Muscle of back (tissue), 13 donors: ENCODE measurements around the gene MYO5B. TPM values are rescaled to one million over a fixed set of nuclear protein-coding genes. Genes with fewer than 3 reads are reported as not detected.
"Not testable (repeated sequence)": the region's sequence is repeated elsewhere in the genome, so short reads cannot be mapped to it uniquely, and the experiment has no call there.

Experiments
- DNase-seq, 3 donors: peaks; one replicate each; pipeline versions ENCODE4 v3.0.0 to v3.0.0-alpha.2; 2013
- long read RNA-seq, 9 donors: transcript quantifications; one replicate each; lab custom pipeline, GENCODE V29; 2026
- polyA plus RNA-seq, 10 donors: library from polyadenylated mRNA; unstranded; fragments of 120-200 nt; gene quantifications; one replicate each; pipeline ENCODE4 v1.2.1, GENCODE V29; 2013; ENCODE audit not compliant: insufficient read length in 10 of 10

The MYO5B gene
- polyA plus RNA-seq = 1 to 10 TPM; 1.1 to 4.1 (median 1.7) TPM
- long read RNA-seq, donor 1 = 0 reads
- long read RNA-seq, donor 2 = 0 reads
- long read RNA-seq, donor 3 = 0 reads
- long read RNA-seq, donor 4 = 0 reads
- long read RNA-seq, donor 5 = 0 reads
- long read RNA-seq, donor 6 = 0 reads
- long read RNA-seq, donor 7 = 0 reads
- long read RNA-seq, donor 8 = 0 reads
- long read RNA-seq, donor 9 = 0 reads

DNA sequence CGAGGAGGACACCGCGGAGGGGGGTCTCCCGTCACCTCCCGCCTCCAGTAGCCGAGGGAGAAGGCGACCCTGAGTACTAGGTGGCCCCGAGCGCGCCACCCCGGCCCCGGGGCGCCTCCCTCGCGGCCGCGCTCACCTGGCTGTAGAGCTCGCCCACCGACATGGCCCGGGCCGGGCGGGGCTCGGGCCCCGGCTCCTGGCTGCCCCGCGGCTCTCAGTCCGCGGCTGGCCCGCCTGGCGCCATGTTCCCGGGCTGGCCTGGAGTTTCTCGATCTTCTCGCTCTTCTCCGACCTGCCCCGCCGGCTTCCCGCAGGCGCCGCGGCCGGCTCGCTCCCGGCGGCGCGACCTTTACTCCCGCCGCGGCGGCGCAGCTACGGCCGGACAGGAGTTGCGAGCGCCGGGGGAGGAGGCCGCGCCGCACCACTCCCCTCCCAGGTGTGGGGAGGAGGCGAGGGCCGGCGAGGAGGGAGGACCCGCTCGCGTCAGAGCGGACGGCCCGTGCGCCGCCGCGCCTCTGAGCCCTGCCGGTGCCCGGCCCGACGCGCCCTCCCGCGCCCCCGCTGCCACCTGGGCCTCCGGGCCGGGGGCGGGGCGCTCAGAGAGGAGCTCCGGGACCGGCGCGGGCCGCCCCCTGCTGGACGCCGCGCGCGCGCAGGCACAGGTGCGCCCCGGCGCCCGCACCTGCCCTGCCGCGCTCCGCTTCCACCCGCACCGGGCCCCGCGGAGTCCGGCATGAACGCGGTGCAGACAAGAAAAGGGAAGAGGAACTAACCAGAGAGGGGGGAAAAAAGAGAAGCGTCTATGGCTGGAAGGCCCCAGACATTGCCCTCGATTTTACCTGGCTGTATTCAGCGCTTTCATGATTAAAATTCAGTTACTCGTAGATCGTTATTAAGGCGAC is at the start of gene MYO5B:
TSS of gene MYO5B (minus strand) at position 517 of the 902 bp plus-strand sequence. CDS start at position 163, 354 bp downstream.
- peak in 2 of 3 donors; percentile 9 to 27 for DNase-seq

DNA sequence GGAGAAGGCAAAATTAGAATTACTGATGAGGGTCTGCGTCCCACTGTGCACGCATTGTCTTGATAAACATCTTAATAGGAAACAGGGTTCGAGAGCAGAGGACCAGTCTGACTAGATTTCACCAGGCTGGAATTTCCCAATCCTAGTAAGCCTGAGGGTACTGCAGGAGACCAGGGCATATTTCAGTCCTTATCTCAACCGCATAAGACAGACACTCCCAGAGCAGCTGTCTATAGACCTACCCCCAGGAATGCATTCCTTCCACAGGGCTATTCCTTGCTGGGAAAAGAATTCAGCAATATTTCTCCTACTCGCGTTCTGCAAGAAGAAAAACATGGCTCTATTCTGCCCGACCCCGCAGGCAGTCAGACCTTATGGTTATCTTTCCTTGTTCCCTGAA is 46.8 kb upstream of the MYO5B start:
- not testable (repeated sequence) for DNase-seq

DNA sequence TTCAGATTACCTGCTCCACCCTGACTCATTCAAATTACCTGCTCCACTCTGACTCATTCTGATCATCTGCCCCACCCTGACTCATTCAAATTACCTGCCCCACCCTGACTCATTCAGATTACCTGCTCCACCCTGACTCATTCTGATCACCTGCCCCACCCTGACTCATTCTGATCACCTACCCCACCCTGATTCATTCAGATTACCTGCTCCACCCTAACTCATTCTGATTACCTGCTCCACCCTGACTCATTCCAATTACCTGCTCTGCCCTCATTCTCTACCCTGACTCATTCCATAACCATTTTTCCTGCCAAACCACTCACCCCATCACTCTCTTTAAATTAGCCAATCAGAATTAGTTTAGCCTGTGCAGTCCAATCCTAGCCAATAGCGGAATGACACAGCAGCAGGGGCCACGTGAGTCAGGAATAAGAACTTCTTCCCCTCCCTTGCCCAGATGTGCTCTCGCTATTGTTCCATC is 45.2 kb upstream of the MYO5B start:
- no peak for DNase-seq

DNA sequence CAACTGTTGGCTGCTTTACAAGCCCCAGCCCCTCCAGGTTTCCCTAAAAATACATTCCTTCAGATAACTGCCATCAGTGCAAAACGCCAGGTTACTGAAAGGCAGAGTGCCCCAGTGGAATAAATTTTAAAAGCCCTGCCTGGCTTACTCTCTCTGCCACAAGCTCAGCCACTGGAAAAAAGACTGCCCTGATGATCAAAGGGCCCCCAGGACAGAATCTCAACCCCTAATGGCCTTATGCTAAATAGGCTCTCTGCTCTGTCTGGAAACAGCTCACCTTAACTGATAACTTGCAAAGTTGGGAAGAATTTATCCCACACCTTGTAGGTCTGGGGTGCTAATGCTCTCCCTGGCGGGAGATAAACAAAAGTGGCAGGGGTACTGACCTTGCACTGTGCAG is 37.5 kb upstream of the MYO5B start:
- no peak for DNase-seq

DNA sequence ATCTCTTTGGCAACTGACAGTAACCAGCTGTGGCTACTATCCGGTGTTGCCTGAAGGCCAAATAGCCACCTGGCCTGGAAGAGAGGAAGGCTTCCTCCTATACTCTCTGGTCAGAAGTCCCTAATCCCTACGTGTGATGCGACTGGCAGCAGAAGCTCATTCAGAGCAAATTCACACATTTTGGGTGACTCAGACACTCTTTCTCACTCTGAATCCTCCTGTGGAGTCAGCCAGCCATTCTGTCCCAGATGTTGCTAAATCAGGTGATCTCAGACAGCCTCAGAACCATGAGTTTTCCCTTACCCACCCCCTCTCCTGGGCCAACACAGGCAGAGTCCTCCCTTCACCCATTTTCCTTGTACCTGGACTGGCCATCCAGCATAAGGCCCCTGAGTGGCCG is 36.7 kb upstream of the MYO5B start:
- DNase-seq = no peak

DNA sequence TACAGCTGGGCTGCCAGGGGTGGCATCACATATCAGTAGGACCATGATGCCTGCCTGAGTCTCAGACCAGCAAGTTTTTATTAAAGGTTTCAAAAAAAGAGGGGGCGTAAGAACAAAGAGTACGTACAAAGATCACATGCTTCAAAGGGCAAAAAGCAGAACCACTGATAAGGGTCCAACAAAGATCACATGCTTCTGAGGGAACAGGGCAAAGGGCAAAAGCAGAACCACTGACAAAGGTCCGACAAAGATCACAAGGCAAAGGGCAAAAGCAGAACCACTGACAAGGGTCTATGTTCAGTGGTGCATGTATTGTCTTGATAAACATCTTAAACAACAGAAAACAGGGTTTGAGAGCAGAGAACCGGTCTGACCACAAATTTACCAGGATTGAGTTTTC is 25.3 kb upstream of the MYO5B start:
- DNase-seq = not testable (repeated sequence)

DNA sequence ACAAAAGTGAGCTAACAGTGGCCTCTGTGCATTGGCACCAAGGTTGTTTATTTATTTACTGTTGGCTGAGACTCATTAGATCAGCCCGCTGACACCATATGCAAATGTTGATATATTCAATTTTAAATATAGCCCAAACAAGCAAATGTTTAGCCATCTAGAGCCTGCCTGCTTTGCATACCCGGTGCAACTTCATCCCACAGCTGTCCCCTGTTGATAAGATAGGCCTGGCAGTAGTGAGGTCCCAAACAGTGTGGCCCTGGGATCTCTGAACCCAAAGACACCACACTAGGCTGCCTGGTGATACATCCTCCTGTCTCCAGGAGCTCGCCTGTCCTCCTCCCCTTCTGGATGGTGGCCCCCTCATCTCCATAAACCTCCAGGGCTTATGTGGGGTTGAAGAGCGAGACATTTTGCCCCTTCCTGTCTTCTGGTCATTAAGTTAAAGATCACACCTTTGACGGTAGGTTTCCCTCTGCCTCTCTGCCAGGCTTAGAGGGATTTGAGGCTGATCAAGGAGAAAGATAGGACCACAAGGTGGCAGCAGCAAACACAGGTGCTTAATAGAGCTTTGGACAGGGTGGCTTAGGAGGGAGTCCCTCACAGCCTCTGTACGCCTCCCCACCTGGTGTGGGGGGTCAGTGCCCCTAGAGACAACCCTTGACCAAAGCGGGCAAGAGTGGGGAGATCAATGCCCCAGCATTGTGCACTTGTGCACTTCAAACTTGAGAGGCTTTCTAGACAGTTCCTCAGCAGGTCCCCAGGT is 23.7 kb upstream of the MYO5B start:
- no peak for DNase-seq

DNA sequence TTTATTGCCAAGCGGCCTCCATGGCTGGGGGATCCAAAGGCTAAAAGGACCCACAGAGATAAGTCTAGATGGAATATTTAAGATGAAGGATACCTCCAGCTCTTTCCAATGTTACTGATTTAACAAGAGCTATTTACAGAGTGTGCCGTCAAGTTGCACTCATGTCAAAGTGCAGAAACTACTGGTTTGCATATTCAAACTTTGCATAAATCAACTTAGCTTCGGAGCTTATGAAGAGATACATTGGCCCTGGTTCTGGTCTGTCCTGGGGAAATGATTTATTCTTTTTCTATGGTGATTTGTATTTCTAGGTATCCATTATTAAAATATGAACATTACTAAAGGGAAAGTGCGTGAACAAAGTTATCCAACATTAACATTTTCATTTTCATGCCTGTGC is 14.4 kb upstream of the MYO5B start:
- DNase-seq = no peak

DNA sequence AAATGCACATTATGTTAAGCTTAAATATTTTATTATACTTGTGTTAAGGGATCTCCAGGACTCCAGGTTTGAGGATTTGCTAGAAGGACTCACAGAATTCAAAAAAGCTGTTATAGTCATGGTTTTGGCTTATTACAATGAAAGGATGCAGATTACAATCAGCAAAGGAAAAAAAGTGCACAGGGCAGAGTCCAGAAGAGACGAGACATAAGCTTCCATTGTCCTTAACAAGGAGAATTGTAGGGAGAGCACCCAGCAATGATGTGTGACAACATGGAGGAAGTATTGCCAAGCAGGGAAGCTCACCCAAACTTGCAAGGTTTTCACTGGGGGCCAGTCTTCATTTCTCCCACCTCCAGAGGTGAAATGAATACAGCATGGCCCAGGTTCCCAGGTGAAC is 12.8 kb upstream of the MYO5B start:
- no peak for DNase-seq

DNA sequence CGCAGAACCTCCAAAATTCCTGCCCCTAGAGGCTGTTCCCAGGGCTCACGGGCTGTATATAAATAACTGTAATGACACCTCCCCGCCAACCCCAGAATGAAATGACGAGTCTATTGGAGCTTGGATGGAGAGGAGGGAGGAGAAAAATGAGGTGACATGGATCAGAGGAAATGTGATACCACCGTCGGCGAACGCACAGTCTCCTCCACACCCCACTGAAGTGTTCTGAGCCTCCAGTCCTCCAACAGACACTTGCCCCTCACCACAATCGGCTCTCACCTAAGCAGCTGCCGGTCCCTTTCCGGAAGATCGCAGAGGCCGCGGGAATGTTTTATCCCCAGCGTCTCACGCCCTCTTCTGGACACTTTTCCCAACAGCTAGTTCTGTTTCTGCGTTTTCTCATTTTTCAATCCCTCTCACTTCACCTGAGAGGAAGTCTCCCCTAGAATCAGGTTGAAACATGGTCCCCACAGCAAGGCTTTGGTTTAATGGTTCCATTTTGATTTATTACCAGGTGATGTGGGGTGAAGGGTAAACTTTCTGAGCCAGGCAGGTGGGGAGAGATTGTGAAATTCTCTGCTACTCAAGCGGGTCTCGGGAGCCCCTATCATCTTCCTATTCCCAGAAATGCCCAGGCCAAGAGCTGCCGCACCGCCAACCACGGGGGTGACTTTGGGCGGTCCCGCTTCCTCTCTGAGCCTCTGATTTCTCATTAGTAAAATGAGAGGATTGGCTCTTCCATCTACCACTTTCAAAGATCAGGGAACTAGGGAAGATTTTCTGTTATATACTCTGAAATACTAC is 9.1 kb upstream of the MYO5B start:
- DNase-seq = peak; percentile 13 to 64 (median 48)

DNA sequence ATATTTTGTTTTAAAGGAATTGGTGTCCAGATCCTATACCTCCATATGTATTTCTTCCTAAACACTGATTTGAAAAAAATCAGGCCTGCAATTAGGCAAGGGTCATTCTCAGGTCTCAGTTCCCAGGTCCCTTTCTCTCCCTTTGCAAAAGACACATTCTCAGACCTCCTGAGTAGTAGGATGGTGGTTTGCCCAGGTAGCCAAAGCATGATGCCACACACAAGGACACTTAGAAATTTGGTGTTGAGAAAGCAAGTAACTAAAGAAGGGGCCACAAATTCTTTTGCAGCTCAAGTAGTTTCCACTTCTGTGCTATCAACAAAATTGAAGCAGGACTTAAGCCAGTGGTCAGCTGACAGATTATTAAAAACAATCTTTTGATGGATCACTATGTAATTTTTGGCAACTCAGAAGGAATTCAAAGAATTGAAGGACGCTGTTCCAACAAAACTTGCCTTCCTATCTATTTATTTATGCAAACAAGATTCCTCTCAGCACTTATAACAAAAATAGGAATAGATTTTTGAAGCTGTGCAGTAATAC is 6.6 kb upstream of the MYO5B start:
- no peak for DNase-seq

DNA sequence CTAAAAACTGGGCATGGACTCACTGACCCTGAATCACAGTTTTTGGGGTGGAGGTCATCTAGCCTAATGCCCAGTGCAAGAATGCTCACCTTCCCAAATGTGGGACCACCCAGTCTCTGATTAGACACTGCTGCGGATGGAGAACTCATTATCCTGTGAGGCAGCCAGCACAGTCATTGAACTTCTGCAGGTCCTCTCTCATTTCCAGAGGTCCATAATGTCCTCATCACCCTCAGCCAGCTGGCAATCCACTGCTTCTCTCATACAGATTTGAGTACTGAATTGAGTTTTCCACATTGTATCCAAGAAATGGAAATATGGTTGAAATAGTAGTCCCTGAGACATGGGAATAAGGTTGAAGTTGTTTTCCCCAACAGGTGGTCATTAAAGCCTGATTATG is 5.0 kb upstream of the MYO5B start:
- peak in 2 of 3 donors; percentile 7 to 72 for DNase-seq

DNA sequence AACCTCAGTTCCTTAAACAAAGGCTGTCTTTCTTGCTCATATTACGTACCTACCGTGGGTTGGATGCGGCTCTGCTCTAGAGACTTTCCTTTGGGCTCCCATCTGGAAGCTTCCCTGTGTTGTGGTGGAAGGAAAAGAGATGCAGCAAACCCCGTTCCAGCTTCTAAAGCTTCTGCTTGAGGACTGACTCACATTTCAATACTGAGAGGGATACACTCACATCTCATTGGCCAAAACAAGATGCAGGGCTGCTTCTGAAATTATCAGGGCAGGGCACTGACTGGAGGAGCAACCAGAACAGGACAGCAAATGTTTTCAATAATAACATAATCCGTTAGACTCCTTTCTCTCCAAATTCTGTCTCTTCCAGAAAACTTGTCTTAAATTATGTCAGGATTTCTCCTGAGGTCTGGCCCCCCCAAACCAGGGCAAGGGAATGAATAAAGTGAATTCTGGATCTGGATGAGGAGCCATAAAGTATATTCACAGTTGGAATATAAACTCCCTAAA is 4.5 kb upstream of the MYO5B start:
- peak in 2 of 3 donors; percentile 29 to 78 for DNase-seq

DNA sequence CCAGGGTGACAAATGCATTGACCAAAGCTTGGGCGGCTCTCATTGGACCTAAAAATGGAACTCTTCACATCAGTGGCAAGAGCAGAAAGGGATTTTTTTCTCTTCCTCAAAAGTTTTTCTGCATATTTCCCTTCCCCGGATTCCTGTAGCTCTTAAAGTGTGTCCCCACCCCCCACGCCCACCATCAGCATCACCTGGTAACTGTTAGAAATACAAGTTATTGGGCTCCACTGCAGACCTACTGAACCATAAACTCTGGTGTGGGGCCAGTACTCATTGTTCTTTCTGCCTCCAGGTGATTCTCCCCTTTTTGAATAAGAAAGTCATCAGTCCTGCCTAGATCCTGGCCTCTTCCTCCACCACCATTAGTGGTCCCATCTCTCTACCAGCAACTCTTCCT is 1.3 kb upstream of the MYO5B start:
- no peak for DNase-seq

DNA sequence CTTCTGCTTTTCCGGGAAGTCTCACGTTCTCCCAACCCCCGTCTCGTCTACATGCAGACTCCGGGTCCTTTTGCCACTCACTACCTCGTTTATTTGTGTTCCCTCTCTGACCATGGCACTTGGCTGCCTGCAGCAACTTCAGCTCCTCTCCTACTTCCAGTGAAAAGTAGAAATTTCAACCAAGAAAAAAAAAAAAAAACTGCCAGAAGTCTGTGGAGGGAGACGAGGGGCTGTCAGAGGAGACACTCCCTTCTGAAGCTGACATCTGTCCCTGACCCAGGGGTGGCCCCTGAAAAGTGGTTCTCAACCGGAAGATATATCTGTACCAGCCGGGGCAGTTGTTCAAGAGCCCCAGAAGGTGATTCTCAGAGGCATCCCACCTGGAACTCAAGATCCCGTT is 742 bp upstream of the MYO5B start:
- DNase-seq = no peak

DNA sequence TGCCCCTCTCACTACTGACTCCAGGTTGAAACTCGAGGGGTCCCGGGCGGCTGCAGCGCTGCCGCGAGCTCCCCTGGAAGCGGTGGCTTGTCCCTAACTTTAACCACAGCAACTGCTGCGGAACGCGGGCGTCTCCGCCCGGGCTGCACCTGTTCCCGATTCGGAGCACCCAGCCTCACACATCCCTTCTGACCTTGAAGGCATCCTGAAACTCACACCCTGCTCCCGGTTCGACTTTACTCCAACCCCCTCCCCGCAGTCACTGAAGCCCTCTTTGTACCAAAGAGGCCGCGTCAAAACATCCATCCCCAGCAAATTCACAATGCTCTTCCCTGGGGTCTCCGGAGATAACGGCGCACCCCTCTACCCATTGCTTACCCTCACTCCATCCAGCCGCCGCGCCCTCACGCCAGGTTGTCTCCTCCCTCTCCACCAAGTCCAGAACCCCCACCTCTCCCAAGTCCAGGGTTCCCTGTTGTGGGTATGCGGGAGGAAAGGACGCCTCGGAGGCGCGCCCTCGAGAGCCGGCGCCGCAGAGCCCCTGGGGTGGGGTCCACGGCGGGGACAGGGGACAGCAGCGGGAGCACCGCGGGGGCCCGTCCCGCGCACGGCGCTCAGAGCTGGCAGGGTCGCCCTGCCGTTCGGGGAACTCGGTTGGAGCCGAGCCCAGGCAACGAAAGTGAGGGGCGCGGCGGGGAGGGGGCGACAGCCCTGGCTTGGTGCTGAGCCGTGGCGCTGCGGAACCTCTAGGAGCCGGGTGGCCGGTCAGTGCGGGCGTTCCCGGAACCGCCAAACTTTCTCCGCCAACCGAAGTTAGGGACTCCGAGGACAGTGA is 934 bp downstream of the MYO5B start:
- peak in 1 of 3 donors; percentile 18 for DNase-seq

DNA sequence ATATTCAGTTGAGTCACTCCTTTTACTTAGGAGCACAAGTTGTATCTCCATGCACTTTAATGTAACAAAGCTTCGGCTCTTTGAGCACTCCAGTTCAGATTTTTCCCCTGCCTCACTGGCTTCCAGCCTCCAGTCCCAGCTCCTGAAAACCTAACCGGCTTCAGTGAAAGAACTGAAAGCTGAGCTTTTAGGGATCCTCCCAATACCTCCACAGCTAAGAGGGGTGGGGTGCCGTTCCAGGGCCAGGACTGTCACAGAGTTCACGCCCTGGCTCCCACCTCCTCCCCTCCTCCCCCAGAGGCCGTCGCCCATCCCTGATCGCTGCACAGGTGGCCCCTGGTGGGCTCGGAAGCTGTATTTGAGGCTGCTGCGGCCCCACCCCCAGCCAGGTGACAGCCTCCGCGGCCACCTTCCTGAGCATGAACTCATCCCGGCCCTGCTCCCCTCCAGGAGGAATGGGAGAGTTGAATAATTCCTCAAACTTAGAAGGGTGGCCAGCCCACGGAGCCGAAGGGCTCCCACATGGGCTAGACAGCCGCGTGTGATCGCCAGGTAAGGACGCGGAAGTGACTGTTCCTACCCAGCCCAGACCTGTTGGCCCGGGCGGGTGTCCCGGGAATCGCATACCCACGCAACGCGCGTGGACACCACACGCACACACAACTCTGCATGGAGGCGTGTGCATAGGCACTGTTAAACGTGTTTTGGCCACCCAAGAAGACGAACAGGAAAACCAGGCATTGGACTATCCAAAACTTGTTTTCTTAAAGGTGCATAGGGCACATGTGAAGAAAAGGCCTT is 1.8 kb downstream of the MYO5B start:
- DNase-seq = no peak

DNA sequence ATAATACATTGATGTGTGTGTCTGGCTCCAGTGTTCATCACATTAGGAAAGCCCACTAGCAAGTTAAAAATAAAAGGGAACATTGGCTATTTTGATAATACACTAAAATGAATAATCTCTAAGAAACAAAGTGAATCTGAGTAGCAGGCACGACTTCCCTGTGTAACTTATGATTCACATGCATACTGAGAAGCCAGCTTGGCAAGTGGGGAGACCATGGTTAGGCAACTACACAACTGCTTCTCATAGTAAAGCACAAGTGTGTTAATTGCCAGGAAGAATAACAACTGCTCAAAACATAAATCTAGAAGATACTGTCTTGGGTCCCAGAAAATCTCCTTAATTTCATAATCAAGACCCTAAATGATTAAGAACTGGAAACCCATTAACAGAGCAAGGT is 4.0 kb downstream of the MYO5B start:
- DNase-seq = no peak

DNA sequence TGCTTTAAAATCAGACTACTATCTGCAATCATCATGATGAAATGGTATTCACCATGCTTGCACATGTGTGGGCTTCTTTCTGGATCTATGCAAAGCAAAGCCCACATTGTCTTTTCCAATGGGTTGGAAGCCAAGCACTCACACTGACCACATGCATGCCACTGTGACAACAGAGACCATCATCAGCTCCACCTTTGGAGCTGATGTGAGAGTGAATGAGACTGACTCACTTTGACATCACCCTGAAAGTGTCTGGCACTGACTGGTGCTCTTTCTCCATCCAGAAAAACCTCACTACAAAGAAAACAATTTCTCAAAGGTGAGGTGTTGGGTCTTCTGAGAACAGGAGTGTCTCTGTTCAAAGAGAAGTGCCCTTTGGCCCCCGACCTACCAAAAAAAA is 4.7 kb downstream of the MYO5B start:
- DNase-seq = no peak
